HG03045 (cell line): ENCODE results near the gene WDFY4.

Experiments used
- ATAC-seq: cut with Tn5 transposase; IDR thresholded peaks from one replicate; pipeline ENCODE4 v1.9.1; 2021; ENCODE audit warnings: mild to moderate bottlenecking, moderate library complexity; ENCODE audit not compliant: unreplicated experiment

Gene WDFY4

DNA sequence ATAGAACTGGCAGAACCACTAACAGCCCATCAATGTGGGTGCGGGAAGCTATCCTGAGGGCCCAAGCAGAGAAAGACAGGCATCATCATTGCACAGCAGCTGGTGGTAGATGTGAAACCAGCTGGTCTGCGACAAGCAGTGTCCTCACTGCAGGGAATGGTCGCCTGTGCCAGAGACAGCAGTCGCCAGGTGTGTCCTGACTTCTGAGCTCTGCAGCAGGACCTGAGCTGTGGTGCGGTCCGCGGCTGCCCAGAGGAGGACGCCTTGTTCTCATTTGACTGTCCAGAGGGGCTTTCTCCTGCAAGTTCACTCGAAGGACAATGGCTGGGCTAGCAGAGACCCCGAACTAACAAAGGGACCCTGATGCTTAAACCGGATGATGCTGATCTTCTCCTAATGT, 157.6 kb downstream of the WDFY4 start:
- ATAC-seq: no peak

DNA sequence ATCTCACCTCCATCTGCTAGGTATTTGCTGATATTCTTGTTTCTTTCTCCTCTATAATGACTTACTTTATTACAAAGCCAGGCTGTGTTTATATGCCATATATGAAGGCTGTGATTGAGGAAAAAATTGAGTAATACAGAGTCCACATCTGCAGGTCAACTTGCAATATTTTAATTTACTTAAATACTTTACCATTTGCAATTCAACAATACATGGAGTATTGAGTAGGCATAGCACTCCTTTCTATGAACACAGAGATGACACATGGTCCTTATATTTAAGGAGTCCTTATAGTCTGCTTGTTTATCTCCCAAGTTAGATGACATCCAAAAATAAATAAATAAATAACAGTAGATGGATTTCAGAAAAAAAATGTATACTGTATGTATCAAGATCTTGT, 158.5 kb downstream of the WDFY4 start:
- no peak for ATAC-seq

- no peak for ATAC-seq
These were observed 159.9 kb downstream of the WDFY4 start for GRCh38 chr10:48844616-48845015.

DNA sequence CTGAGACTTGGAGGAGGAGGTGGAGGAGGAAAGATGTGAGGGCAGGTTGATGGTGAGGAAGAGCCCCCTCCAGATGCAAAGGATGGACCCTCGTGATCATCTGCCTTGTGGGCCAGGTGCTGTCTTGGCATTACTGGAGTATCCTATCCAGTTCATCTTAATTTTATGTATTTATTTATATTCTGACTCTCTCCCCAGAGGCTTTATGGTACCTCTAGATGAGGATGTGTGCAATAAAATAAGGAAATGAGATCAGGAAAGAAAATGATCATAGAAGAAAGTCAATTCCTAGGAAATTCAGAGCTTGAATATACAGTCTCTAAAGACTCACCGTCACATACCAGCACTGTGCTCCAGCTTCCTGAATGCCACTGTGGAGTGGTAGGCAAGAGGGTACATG, 160.8 kb downstream of the WDFY4 start:
- ATAC-seq: no peak

- no peak for ATAC-seq
These were observed 163.0 kb downstream of the WDFY4 start for GRCh38 chr10:48847691-48848090.

GRCh38 chr10:48856855-48857254, 172.2 kb downstream of the WDFY4 start:
- no peak for ATAC-seq

DNA sequence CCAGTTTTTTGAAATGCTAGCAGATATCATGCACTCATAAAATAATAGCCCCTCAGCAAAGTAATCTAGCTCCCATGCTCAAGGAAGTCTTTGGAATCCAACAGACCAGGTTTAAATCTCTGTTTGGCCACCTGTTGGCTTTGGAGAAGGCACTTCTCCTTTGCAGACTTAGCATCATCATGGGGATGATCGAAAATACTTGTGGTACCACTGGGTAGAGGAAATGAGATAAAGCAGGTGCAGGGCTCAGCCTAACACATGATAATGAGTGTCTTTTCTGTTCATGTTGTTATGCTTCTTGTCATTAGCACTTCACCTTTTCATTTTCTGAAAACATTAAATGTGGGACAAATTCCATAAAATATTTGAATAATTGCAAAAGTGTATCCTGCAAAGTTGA, 187.6 kb downstream of the WDFY4 start:
- ATAC-seq: no peak

GRCh38 chr10:48878091-48878490, 193.4 kb downstream of the WDFY4 start:
- ATAC-seq: no peak

DNA sequence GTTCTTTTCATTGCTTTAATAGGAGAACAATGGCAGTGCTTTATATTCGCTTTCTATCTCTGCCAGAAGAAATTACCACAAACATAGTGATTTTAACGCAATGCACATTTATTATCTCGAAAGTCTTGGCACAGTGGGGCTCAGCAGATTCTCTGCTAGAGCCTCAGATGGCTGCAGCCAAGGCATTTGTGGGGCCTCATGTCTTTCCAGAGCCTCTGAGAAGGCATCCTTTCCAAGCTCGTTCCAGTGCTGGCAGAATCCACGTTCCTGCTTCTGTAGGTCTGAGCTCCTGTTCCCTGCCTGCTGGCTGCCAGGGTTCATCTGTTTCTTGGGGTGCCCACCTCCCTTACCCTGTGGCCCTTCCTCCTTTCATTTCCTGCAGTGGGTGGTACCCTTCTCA, 194.8 kb downstream of the WDFY4 start:
- ATAC-seq: no peak

DNA sequence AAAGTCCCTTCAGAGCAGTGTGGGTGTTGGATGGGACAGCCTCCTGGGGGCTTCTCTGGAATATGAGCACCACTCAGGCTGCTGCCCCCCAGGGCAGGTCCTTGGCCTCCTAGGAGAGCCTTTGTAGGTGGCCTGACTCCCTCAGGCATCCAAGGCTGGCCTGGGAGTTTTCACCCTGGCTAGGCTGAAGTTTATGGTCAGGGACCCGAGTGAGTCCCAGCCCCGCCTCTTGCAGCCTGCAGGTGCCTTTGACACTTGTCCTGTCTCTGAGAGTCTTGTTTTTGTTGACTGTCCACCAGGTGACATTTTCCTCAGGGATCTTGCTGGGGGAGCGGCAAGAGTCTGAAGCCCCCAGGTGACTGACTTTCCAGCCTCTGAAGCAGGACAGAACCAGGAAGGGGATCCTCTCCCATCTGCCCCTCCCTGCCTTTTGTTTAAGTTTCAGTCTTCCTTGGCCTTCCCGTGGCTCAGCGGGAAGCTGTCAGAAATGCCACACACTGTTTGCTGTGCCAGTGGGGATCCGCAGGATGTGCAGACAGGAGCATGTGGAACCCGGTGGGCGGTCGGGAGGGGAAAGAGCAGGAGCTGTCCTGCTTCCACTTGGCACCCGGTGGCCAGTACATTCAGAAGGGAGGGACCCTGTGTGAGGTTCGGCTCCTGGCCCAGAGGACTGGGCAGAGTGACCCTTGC, 195.5 kb downstream of the WDFY4 start:
- no peak for ATAC-seq

DNA sequence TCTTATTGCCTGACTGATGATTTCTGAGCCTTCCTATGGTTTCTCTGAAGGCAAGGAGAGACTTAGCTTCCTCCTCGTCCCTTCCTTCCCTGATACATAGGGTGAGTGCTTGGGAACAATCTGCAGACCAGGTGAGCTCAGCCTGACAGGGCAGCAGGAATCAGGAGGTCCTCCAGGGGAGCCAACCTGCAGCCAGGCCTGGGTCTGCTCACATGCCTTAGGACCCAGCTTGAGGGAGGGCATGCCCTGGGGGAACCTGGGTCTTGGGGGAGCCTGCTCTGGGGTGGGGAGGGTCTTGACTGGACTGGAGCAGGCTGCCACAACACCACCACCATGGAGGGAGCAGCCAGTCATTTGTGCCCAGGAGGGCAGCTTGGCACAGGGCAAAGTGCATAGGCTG, 197.3 kb downstream of the WDFY4 start:
- ATAC-seq: no peak

- no peak for ATAC-seq
These were observed 198.2 kb downstream of the WDFY4 start for GRCh38 chr10:48882881-48883280.

GRCh38 chr10:48883701-48884100, 199.0 kb downstream of the WDFY4 start:
- no peak for ATAC-seq

GRCh38 chr10:48884179-48885045, 199.7 kb downstream of the WDFY4 start:
- no peak for ATAC-seq

DNA sequence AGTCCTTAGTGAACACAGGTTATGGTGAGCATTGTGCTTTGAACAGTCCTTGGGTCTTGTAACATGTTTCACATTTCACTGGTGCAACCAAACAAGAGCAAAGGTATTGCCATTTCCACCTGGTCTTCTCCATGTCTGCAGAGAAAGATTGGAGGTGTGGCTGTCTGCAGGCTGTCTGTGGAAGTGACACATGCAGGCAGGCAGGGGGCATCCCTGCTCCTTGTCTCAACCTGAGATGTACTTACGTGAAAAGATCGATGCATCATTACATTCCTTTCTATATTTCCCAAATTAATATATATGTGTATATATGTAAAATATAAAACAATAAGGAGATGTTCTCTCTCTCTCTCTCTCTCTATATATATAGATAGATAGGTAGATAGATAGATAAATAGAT, 200.7 kb downstream of the WDFY4 start:
- no peak for ATAC-seq

GRCh38 chr10:48887982-48888381, 203.3 kb downstream of the WDFY4 start:
- no peak for ATAC-seq

GRCh38 chr10:48890888-48891850, 206.5 kb downstream of the WDFY4 start:
- ATAC-seq: no peak

DNA sequence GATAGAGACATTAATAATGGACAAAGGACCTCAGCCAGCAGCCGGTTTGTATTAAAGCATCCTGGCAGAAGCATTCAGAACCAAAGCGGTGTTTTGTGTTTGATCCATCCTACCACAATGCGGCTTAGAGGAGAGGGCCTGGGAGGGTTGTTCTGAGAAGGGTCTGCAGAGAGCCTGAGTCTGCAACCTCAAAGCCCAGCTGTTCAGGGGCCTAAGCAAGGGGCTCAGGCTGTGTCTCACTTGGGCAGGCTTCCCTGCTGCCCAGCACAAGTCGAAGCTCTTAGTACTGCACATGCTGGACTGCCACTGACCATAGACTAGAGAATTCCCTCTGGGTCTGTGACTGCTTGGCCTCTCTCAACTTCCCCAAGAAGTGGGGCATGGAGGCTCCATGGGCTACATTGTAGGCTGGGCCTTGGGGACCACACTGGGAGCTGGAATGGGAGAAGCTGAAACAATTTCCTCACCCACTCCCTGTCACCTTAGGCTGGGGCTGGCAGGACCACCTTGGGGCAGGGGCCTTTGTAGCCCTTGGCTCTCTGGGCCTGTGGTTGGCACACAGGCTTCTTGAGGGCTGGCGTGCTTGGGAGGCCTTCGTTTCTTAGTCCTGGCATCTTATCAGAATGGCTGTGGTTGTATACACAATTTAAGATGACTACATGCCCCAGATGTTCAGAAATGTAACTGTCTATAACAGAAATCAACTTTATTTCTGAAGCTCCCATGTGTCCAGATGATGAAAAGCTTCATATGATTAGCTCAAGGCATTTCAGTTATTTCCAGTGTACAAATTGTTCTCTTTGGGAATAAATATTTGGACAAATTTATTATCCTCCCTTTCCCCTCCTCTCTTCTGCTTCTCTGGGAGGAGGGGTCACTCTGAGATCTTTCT, 210.5 kb downstream of the WDFY4 start:
- ATAC-seq: no peak

- no peak for ATAC-seq
These were observed 211.1 kb downstream of the WDFY4 start for GRCh38 chr10:48895803-48896195.

DNA sequence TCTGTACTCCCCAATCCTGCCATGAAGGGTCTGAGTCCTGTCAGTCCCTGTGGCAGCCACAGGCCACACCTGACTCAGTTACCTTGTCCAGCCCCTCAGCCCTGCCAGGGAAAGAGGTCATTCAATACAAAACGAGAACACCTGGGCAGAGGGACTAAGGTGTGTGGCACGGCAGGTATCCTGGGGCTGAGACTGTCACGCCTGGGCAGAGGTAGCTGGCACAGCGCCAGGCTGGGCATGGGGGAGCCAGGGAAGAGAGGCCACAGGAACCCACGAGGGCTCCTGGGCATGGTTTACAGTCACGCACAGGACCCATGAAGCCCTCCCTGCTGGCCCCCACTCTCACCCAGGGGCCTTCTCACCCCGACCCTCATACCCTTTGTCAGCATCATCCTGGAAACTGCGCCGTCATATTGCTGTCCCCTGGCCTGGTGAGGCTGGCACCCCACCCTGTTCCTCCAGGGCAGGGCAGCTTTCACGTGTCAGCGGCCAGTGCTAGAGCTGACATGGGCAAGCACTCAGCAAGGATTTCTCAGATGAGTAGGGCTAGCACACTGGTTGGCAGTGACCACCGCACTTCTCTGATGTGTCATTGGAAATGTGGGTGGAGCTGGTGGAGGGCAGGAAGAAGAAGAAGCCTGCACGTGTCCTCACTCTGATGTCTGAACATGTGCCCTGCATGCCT, 212.2 kb downstream of the WDFY4 start:
- no peak for ATAC-seq
